Measurements from ENCODE around the gene HPGDS. TPM values are rescaled to one million over a fixed set of nuclear protein-coding genes. Genes with fewer than 3 reads are reported as not detected.

The HPGDS gene
- total and polyA plus RNA-seq, 2 donors (not counting 1 experiment from before 2014, with no cell fraction given): not detected

DNA sequence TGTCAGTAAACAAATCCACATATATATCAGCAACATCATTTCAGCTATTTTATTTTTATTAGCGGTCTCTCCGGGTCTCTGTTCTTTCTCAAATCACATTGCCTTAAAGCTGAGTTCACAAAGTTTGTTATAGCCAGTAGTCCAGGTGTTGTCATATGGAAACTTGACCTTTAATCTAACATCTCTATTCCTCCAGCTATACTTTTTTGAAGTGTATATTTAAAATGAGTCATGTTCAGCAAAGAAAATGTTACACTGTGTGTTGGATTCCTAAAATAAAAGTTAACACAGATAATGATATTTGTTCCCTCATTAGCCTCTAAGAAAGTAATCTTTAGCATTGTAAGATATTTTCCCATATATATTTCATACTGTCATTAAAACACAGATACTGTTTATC is 71.4 kb downstream of the HPGDS start:
- no peak overlapping the region for H3K9ac ChIP-seq (ENCODE audit: low read length)
- no peaks in the 10 kb centered on the region for H3K27me3 ChIP-seq (replicated peaks in 1 of 4; ENCODE audit: control extremely low read depth in 1 of 4, control insufficient read depth in 3 of 4, insufficient read depth in 4 of 4, low read length in 3 of 4)
- ChIA-PET POLR2A (no interaction called here), CTCF (no interaction called here)
- Mint-ChIP-seq H3K9me3 (ENCODE audit: insufficient read depth) (no peaks in the 10 kb centered on the region), H3K27ac (no peak overlapping the region), H3K4me1 (no peaks in the 10 kb centered on the region), H3K27me3 (no peaks in the 10 kb centered on the region), H3K4me3 (no peak overlapping the region)
- no peaks in the 10 kb centered on the region for H4K20me1 ChIP-seq (ENCODE audit: control insufficient read depth, insufficient read depth, low read length, poor library complexity, severe bottlenecking)
- H3K79me2 ChIP-seq (ENCODE audit: control insufficient read depth, insufficient read depth, low read length): no peaks in the 10 kb centered on the region
- intact Hi-C loops (cut with micrococcal nuclease): no loop called here
- no peak overlapping the region for H3K27ac ChIP-seq (ENCODE audit: low read length in 2 of 2)
- H2AFZ ChIP-seq (ENCODE audit: insufficient read depth, low read depth, low read length, poor library complexity, severe bottlenecking): no peak overlapping the region
- H3K4me1 ChIP-seq (ENCODE audit: control insufficient read depth in 2 of 2, insufficient read depth in 2 of 2, low read length in 2 of 2): no peaks in the 10 kb centered on the region
- H3K36me3 ChIP-seq (replicated peaks in 1 of 2; ENCODE audit: control extremely low read depth in 1 of 2, control insufficient read depth in 1 of 2, extremely low read depth in 1 of 2, insufficient read depth in 2 of 2, low read length in 1 of 2): peaks cover 5 to 19% of the 10 kb centered on the region in 2 experiments
- no CpG with 5 or more reads among the region's 2 CpGs for WGBS (ENCODE audit: insufficient coverage)
- no peak overlapping the region for H3K4me3 ChIP-seq (ENCODE audit: control extremely low read depth in 1 of 5, extremely low read depth in 1 of 5, insufficient read depth in 1 of 5, low read depth in 2 of 5, low read length in 4 of 5)
- H3K9me3 ChIP-seq (ENCODE audit: control extremely low read depth in 1 of 3, control insufficient read depth in 2 of 3, insufficient read depth in 1 of 3, low read length in 2 of 3): no peaks in the 10 kb centered on the region
- H3K4me2 ChIP-seq (replicated peaks; ENCODE audit: low read depth, low read length, poor library complexity, severe bottlenecking): no peak overlapping the region
- DNase-seq: no peak
- no peak for ATAC-seq (ENCODE audit: low read depth)
- TF ChIP-seq EZH2 (IDR thresholded peaks at IDR 0.05; ENCODE audit: borderline replicate concordance, insufficient read depth, low read depth, low read length, poor library complexity, severe bottlenecking): no peak
- TF ChIP-seq, protein P1, sequence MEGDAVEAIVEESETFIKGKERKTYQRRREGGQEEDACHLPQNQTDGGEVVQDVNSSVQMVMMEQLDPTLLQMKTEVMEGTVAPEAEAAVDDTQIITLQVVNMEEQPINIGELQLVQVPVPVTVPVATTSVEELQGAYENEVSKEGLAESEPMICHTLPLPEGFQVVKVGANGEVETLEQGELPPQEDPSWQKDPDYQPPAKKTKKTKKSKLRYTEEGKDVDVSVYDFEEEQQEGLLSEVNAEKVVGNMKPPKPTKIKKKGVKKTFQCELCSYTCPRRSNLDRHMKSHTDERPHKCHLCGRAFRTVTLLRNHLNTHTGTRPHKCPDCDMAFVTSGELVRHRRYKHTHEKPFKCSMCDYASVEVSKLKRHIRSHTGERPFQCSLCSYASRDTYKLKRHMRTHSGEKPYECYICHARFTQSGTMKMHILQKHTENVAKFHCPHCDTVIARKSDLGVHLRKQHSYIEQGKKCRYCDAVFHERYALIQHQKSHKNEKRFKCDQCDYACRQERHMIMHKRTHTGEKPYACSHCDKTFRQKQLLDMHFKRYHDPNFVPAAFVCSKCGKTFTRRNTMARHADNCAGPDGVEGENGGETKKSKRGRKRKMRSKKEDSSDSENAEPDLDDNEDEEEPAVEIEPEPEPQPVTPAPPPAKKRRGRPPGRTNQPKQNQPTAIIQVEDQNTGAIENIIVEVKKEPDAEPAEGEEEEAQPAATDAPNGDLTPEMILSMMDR (IDR thresholded peaks at IDR 0.05): no peak

DNA sequence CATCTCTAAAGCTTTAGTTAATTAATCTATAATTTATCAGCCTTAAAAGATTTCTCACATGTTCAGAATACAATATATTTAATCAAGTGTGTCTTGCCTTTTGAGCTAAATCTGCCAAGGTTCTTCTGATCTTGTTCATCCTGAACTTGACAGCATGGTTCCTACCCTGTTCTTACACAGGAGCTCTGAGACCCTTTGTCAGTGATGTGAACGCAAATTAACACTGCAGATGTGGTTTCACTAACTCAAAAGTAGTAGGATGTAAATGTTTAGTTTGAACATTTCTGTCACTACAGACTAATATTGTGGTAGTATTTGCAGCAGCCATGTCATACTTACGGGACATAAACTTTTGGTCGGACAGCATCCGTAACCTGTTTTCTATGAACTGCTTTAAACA is 75.6 kb downstream of the HPGDS start:
- no peak for TF ChIP-seq EZH2 (IDR thresholded peaks at IDR 0.05; ENCODE audit: borderline replicate concordance, insufficient read depth, low read depth, low read length, poor library complexity, severe bottlenecking)
- TF ChIP-seq, protein P1 (IDR thresholded peaks at IDR 0.05): no peak
- Mint-ChIP-seq H3K9me3 (ENCODE audit: insufficient read depth) (no peaks in the 10 kb centered on the region), H3K27ac (no peak overlapping the region), H3K27me3 (no peaks in the 10 kb centered on the region), H3K4me3 (no peak overlapping the region), H3K4me1 (no peaks in the 10 kb centered on the region)
- H3K9ac ChIP-seq (ENCODE audit: low read length): no peak overlapping the region
- no peak for DNase-seq
- no peaks in the 10 kb centered on the region for H3K27me3 ChIP-seq (replicated peaks in 1 of 4; ENCODE audit: control extremely low read depth in 1 of 4, control insufficient read depth in 3 of 4, insufficient read depth in 4 of 4, low read length in 3 of 4)
- POLR2A ChIA-PET: no interaction called here
- peaks cover 0 to 5% of the 10 kb centered on the region in 2 experiments for H3K36me3 ChIP-seq (replicated peaks in 1 of 2; ENCODE audit: control extremely low read depth in 1 of 2, control insufficient read depth in 1 of 2, extremely low read depth in 1 of 2, insufficient read depth in 2 of 2, low read length in 1 of 2)
- no peak for ATAC-seq (ENCODE audit: low read depth)
- WGBS (ENCODE audit: insufficient coverage): 100% methylated on average over 1 of the region's 4 CpGs
- no peaks in the 10 kb centered on the region for H3K4me1 ChIP-seq (ENCODE audit: control insufficient read depth in 2 of 2, insufficient read depth in 2 of 2, low read length in 2 of 2)
- H3K27ac ChIP-seq (ENCODE audit: low read length in 2 of 2): no peak overlapping the region
- no peak overlapping the region for H3K4me2 ChIP-seq (replicated peaks; ENCODE audit: low read depth, low read length, poor library complexity, severe bottlenecking)
- no peaks in the 10 kb centered on the region for H4K20me1 ChIP-seq (ENCODE audit: control insufficient read depth, insufficient read depth, low read length, poor library complexity, severe bottlenecking)
- H3K4me3 ChIP-seq (ENCODE audit: control extremely low read depth in 1 of 5, extremely low read depth in 1 of 5, insufficient read depth in 1 of 5, low read depth in 2 of 5, low read length in 4 of 5): no peak overlapping the region
- CTCF ChIA-PET: no interaction called here
- H3K79me2 ChIP-seq (ENCODE audit: control insufficient read depth, insufficient read depth, low read length): peaks cover 2% of the 10 kb centered on the region
- intact Hi-C loops (cut with micrococcal nuclease): no loop called here
- no peak overlapping the region for H2AFZ ChIP-seq (ENCODE audit: insufficient read depth, low read depth, low read length, poor library complexity, severe bottlenecking)
- no peaks in the 10 kb centered on the region for H3K9me3 ChIP-seq (ENCODE audit: control extremely low read depth in 1 of 3, control insufficient read depth in 2 of 3, insufficient read depth in 1 of 3, low read length in 2 of 3)

All from B cell (primary cell).